ENCODE measurements around the gene PRPF38A.

DNA sequence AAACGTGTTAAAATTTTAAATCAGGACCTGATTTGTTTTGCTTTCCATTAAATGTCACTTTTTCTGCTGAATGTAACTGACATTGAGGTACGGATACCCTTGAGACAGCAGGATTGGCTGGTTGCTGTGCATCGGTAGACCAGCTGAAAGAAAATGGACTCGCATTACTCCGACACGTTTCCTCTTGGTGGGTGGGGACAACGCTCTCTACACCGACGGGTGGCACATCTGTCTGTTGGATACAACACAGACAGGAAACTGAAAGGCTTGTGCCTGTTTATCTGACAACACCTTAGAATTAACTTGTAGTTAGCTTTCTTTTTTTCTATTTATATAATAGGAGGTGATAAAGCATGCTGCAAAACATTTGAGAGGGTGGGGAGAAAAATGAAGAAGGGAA is 19.4 kb downstream of the PRPF38A start:
- TF ChIP-seq EP300 (IDR thresholded peaks at IDR 0.05; ENCODE audit: borderline replicate concordance) (no peak), RAD21 (IDR thresholded peaks at IDR 0.05; ENCODE audit: low read depth) (no peak), FOXM1 (IDR thresholded peaks at IDR 0.05; ENCODE audit: borderline replicate concordance, low read depth) (no peak), CREB1 (IDR thresholded peaks at IDR 0.05; ENCODE audit: low read depth) (no peak), YY1 (IDR thresholded peaks at IDR 0.05; ENCODE audit: low read depth) (no peak), TAF1 (IDR thresholded peaks at IDR 0.05; ENCODE audit: low read depth) (no peak)
- TF ChIP-seq, protein P1, sequence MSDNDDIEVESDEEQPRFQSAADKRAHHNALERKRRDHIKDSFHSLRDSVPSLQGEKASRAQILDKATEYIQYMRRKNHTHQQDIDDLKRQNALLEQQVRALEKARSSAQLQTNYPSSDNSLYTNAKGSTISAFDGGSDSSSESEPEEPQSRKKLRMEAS (IDR thresholded peaks at IDR 0.05) = no peak

All from Ishikawa (cell line).